Thyroid gland (tissue), 4 donors: ENCODE results near the gene CFAP58. TPM values are rescaled to one million over a fixed set of nuclear protein-coding genes. Genes with fewer than 3 reads are reported as not detected.
A peak's percentile ranks its signal among the peaks of the same experiment; 100 is the strongest.

ENCODE experiments used
- DNase-seq, 2 donors: peaks; one replicate each; pipeline ENCODE4 v3.0.0-alpha.2; 2019
- H3K27ac ChIP-seq, 3 donors: fragments of 200-600 bp; sonication (generic); 1 replicate in 2 of 3; 2 replicates in 1 of 3; pipeline ENCODE4 v1.5.1; 2016 to 2019; ENCODE audit warnings: mild to moderate bottlenecking in 1 of 3, moderate library complexity in 1 of 3
- H3K27me3 ChIP-seq: fragments of 200-600 bp; sonication (generic); one replicate; pipeline ENCODE4 v1.5.1; 2019
- H3K36me3 ChIP-seq, 2 donors: fragments of 200-600 bp; sonication (generic); one replicate each; pipeline ENCODE4 v1.5.1; 2016 to 2019
- H3K4me1 ChIP-seq, 2 donors: fragments of 200-600 bp; sonication (generic); one replicate each; pipeline ENCODE4 v1.5.1; 2017 to 2019
- H3K4me3 ChIP-seq, 3 donors: fragments of 200-600 bp; sonication (generic); replicated peaks in 1 of 3; 1 replicate in 2 of 3; 2 replicates in 1 of 3; pipeline ENCODE4 v1.5.1; 2016; ENCODE audit warnings: mild to moderate bottlenecking in 1 of 3
- H3K9me3 ChIP-seq: fragments of 200-600 bp; sonication (generic); one replicate; pipeline ENCODE4 v1.5.1; 2017
- CTCF ChIP-seq, 6 experiments: fragments of 200-600 bp in 3 of 6; fragments of 450-650 bp in 3 of 6; sonication (generic) in 3 of 6; IDR thresholded peaks; one replicate each; pipeline ENCODE4 v1.5.1; 2016 to 2019; ENCODE audit warnings: antibody characterized with exemption in 6 of 6, mild to moderate bottlenecking in 2 of 6, inconsistent platforms in 1 of 6, moderate library complexity in 1 of 6
- POLR2A ChIP-seq, 2 donors: fragments of 450-650 bp; IDR thresholded peaks; one replicate each; pipeline ENCODE4 v1.6.1; 2017; ENCODE audit warnings: antibody characterized with exemption in 2 of 2, mild to moderate bottlenecking in 2 of 2, moderate library complexity in 1 of 2
- WGBS, 2 donors: methylation state at CpG; one replicate each; pipeline ENCODE4 v1.1.5; 2017; 5-methylcytosine and 5-hydroxymethylcytosine counted together
- intact Hi-C: fragments of 100-400 bp; cut with DNase I; formaldehyde crosslinking; loops from one replicate; pipeline ENCODE4 v1.15.1; 2023
- total RNA-seq, 4 donors: library from RNA; depleted of rRNA; stranded (reverse); fragments of >200 nt; gene quantifications; one replicate each; pipeline ENCODE4 v1.2.3, GENCODE V29; 2016

CFAP58 gene
- total RNA-seq, 4 donors from 2014 or later, result 1.0 to 1.6 (median 1.2) TPM

- WGBS, 2 donors, result 91 to 92% methylated on average over 3 of the region's 3 CpGs
- H3K4me1 ChIP-seq, result peaks cover 12 to 18% of the 10 kb centered on the region in 2 donors
- intact Hi-C loops, result no loop called here
- DNase-seq, result no peak
- H3K9me3 ChIP-seq, result no peaks in the 10 kb centered on the region
- H3K27me3 ChIP-seq, result no peaks in the 10 kb centered on the region
- no peak overlapping the region for H3K4me3 ChIP-seq
- no peak overlapping the region for H3K27ac ChIP-seq
- H3K36me3 ChIP-seq, result no peaks in the 10 kb centered on the region
- no peak for TF ChIP-seq CTCF (IDR thresholded peaks at IDR 0.05)
- TF ChIP-seq POLR2A (IDR thresholded peaks at IDR 0.05), result no peak
These were observed 95.8 kb downstream of the CFAP58 start for GRCh38 chr10:104449391-104449790.

GRCh38 chr10:104450490-104450889, 96.9 kb downstream of the CFAP58 start:
- Histone ChIP-seq H3K27me3 (no peaks in the 10 kb centered on the region), H3K36me3 (no peaks in the 10 kb centered on the region), H3K4me3 (no peak overlapping the region), H3K9me3 (no peaks in the 10 kb centered on the region), H3K27ac (no peak overlapping the region), H3K4me1 (peaks cover 12 to 18% of the 10 kb centered on the region in 2 donors)
- intact Hi-C loops, result no loop called here
- no peak for DNase-seq
- no peak for TF ChIP-seq POLR2A (IDR thresholded peaks at IDR 0.05)
- TF ChIP-seq CTCF (IDR thresholded peaks at IDR 0.05), result no peak

- H3K4me1 ChIP-seq, result peaks cover 12 to 18% of the 10 kb centered on the region in 2 donors
- H3K4me3 ChIP-seq, result no peak overlapping the region
- H3K36me3 ChIP-seq, result no peaks in the 10 kb centered on the region
- no peak for DNase-seq
- no peaks in the 10 kb centered on the region for H3K27me3 ChIP-seq
- TF ChIP-seq POLR2A (IDR thresholded peaks at IDR 0.05) (no peak), CTCF (IDR thresholded peaks at IDR 0.05) (no peak)
- H3K27ac ChIP-seq, result no peak overlapping the region
- intact Hi-C loops, result no loop called here
- WGBS, 2 donors, result 83 to 88% methylated on average over 5 of the region's 5 CpGs
- H3K9me3 ChIP-seq, result no peaks in the 10 kb centered on the region
These were observed 97.3 kb downstream of the CFAP58 start for GRCh38 chr10:104450954-104451353.

GRCh38 chr10:104452977-104453376, 99.3 kb downstream of the CFAP58 start:
- Histone ChIP-seq H3K9me3 (no peaks in the 10 kb centered on the region), H3K4me1 (peaks cover 12 to 13% of the 10 kb centered on the region in 2 donors), H3K27me3 (no peaks in the 10 kb centered on the region), H3K4me3 (no peak overlapping the region), H3K27ac (no peak overlapping the region), H3K36me3 (no peaks in the 10 kb centered on the region)
- 32 to 48% methylated on average over 3 of the region's 3 CpGs for WGBS, 2 donors
- DNase-seq, result peak; percentile 27 to 38
- intact Hi-C loops, result no loop called here
- TF ChIP-seq POLR2A (IDR thresholded peaks at IDR 0.05) (no peak), CTCF (IDR thresholded peaks at IDR 0.05) (no peak)

GRCh38 chr10:104456802-104457542, 103.3 kb downstream of the CFAP58 start:
- Histone ChIP-seq H3K4me1 (peaks cover 8 to 10% of the 10 kb centered on the region in 2 donors), H3K27me3 (no peaks in the 10 kb centered on the region), H3K9me3 (no peaks in the 10 kb centered on the region), H3K27ac (no peak overlapping the region), H3K4me3 (no peak overlapping the region), H3K36me3 (no peaks in the 10 kb centered on the region)
- TF ChIP-seq POLR2A (IDR thresholded peaks at IDR 0.05) (no peak), CTCF (IDR thresholded peaks at IDR 0.05) (no peak)
- no peak for DNase-seq
- WGBS, 2 donors, result 54 to 71% methylated on average over 8 of the region's 8 CpGs
- intact Hi-C loops, result no loop called here
